ENCODE results near the gene LARP4B. TPM values are rescaled to one million over a fixed set of nuclear protein-coding genes. Genes with fewer than 3 reads are reported as not detected.

LARP4B gene
- total RNA-seq, 1 donor from 2014 or later: 31.1 TPM

DNA sequence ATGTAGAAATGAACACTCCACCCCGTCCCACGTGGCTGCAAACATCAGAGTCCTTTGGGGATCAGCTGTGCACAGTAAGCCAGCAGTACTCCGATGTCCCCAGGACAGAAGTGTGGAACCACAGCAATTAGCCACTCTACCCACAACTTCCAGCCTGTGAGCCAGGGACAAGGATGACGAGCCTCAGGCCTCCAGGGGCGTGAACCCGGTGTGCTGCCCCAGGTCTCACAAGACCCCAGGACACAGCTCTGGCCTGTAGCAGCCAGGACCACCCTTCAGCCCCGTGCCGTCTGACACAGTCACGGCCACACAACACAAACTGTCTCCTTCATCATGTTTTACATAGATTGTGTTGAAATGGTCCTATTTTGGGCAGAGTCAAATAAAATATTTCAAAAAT is 129.0 kb downstream of the LARP4B start:
- H3K4me3 ChIP-seq (ENCODE audit: low read depth, low read length): no peak overlapping the region
- H3K27me3 ChIP-seq (ENCODE audit: control insufficient read depth, insufficient read depth, low read length): no peaks in the 10 kb centered on the region
- FAIRE-seq: no peak
- DNase-seq (ENCODE audit: low read depth): no peak
- peaks cover 2% of the 10 kb centered on the region for H3K36me3 ChIP-seq (ENCODE audit: control insufficient read depth, insufficient read depth, low read length)
- TF ChIP-seq, protein P1, sequence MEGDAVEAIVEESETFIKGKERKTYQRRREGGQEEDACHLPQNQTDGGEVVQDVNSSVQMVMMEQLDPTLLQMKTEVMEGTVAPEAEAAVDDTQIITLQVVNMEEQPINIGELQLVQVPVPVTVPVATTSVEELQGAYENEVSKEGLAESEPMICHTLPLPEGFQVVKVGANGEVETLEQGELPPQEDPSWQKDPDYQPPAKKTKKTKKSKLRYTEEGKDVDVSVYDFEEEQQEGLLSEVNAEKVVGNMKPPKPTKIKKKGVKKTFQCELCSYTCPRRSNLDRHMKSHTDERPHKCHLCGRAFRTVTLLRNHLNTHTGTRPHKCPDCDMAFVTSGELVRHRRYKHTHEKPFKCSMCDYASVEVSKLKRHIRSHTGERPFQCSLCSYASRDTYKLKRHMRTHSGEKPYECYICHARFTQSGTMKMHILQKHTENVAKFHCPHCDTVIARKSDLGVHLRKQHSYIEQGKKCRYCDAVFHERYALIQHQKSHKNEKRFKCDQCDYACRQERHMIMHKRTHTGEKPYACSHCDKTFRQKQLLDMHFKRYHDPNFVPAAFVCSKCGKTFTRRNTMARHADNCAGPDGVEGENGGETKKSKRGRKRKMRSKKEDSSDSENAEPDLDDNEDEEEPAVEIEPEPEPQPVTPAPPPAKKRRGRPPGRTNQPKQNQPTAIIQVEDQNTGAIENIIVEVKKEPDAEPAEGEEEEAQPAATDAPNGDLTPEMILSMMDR (IDR thresholded peaks at IDR 0.05; ENCODE audit: insufficient read depth, low read length, severe bottlenecking): no peak

DNA sequence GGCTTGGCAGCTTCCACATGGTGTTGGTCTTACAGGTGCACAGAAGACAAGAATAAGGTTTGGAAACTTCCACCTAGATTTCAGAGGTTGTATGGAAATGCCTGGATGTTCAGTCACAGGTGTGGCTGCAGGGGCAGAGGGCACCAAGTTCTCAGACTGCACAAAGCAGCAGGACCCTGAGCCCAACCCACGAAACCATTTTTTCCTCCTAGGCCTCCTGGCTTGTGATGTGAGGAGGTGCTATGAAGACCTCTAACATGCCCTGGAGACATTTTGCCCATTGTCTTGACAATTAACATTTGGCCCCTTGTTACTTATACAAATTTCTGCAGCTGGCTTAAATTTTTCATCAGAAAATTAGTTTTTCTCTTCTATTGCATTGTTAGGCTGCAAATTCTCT is 134.3 kb downstream of the LARP4B start:
- Histone ChIP-seq H3K27me3 (ENCODE audit: control insufficient read depth, insufficient read depth, low read length) (no peaks in the 10 kb centered on the region), H3K4me3 (ENCODE audit: low read depth, low read length) (no peak overlapping the region), H3K36me3 (ENCODE audit: control insufficient read depth, insufficient read depth, low read length) (no peaks in the 10 kb centered on the region)
- FAIRE-seq: no peak
- TF ChIP-seq, protein P1 (IDR thresholded peaks at IDR 0.05; ENCODE audit: insufficient read depth, low read length, severe bottlenecking): no peak
- DNase-seq (ENCODE audit: low read depth): no peak

DNA sequence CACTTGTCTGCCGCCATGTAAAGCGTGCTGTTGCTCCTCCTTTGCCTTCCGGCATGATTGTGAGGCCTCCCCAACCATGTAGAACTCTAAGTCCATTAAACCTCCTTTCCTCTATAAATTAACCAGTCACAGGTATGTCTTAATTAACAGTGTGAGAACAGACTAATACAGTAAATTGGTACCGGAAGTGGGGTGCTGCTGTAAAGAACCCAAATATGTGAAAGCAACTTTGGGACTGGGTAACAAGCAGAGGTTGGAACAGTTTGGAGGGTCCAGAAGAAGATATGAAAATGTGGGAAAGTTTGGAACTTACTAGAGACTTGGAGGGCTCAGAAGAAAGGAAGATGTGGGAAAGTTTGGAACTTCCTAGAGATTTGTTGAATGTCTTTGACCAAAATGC is 135.3 kb downstream of the LARP4B start:
- no peaks in the 10 kb centered on the region for H3K36me3 ChIP-seq (ENCODE audit: control insufficient read depth, insufficient read depth, low read length)
- H3K27me3 ChIP-seq (ENCODE audit: control insufficient read depth, insufficient read depth, low read length): no peaks in the 10 kb centered on the region
- TF ChIP-seq, protein P1 (IDR thresholded peaks at IDR 0.05; ENCODE audit: insufficient read depth, low read length, severe bottlenecking): no peak
- DNase-seq (ENCODE audit: low read depth) (no peak), FAIRE-seq (no peak)
- H3K4me3 ChIP-seq (ENCODE audit: low read depth, low read length): no peak overlapping the region

DNA sequence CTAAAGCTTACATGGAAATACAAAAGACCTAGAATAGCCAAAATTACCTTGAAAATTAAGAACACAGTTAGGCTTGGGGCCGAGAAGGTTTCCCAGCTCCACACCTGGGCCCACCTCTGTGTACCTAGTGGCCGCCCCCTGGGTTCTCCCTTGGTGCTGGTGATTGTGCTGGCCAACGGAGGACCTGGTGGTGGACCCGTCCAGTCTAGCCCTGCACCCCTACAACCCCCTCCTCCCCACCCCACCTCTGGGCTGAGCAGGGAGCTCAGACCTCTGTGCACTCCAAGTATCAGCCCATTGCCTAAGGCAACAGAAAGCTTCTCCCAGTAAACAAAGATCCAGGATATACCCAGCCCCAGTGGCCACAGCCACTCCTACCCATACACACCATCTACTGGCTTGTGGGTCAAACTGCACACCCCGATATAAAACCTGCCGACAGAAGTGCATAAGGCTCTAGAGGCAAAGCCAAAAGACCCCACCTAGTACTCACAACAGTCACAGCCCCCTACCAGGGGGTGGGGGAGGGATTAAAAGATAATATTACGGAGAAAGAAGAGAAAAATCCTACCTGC is 137.0 kb downstream of the LARP4B start:
- TF ChIP-seq, protein P1 (IDR thresholded peaks at IDR 0.05; ENCODE audit: insufficient read depth, low read length, severe bottlenecking): no peak
- no peak overlapping the region for H3K4me3 ChIP-seq (ENCODE audit: low read depth, low read length)
- H3K36me3 ChIP-seq (ENCODE audit: control insufficient read depth, insufficient read depth, low read length): no peaks in the 10 kb centered on the region
- no peaks in the 10 kb centered on the region for H3K27me3 ChIP-seq (ENCODE audit: control insufficient read depth, insufficient read depth, low read length)
- FAIRE-seq (no peak), DNase-seq (ENCODE audit: low read depth) (no peak)

DNA sequence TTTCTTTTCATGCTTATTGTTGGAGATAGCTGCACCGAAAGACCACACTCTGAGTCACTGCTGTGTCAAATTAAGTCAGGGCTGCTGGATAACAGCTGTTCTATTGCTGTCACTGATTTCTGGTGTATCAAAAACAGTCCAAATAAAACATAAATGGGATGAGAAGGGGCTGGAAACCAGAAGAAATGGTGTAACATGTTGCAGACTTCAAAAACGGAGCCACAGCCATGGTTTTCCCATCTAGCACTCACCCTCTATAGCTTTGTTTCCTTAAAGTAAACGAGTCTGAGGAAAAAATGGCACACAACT is 138.8 kb downstream of the LARP4B start:
- H3K4me3 ChIP-seq (ENCODE audit: low read depth, low read length): no peak overlapping the region
- H3K36me3 ChIP-seq (ENCODE audit: control insufficient read depth, insufficient read depth, low read length): no peaks in the 10 kb centered on the region
- FAIRE-seq (peak; percentile 91), DNase-seq (ENCODE audit: low read depth) (no peak)
- no peaks in the 10 kb centered on the region for H3K27me3 ChIP-seq (ENCODE audit: control insufficient read depth, insufficient read depth, low read length)
- TF ChIP-seq, protein P1 (IDR thresholded peaks at IDR 0.05; ENCODE audit: insufficient read depth, low read length, severe bottlenecking): no peak

DNA sequence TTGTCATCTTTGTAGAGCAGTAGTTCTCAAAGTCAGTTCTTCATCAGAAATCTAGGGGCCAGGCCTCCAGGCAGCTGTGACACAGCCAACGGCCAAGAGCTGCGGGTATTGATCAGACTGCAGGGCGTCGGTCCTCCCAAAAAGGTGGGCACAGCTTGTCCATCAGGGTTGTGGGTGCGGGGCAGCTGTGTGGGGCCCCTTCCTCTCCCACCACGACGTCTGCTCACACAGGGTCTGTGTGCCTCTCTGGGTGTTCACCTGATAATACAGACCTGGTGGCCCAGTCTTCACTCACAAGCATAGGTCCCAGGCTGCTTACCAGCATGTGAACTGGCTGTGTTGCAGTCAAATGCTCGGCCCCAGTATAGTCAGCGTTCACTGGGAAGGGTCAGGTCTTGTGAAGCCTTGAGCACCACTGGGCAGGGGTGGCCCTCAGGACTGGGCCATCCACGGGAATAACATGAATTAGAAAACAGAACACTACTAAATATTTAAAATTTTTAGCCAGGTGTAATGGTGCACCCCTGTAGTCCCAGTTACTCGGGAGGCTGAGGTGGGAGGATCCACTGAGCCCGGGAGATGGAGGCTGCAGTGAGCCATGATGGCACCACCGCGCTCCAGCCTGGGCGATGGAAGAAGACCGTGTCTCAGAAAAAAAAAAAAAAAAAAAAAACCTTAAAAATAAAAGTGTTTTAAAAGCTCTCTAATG is 139.3 kb downstream of the LARP4B start:
- DNase-seq (ENCODE audit: low read depth) (no peak), FAIRE-seq (no peak)
- TF ChIP-seq, protein P1 (IDR thresholded peaks at IDR 0.05; ENCODE audit: insufficient read depth, low read length, severe bottlenecking): no peak
- H3K4me3 ChIP-seq (ENCODE audit: low read depth, low read length): no peak overlapping the region
- H3K27me3 ChIP-seq (ENCODE audit: control insufficient read depth, insufficient read depth, low read length): no peaks in the 10 kb centered on the region
- no peaks in the 10 kb centered on the region for H3K36me3 ChIP-seq (ENCODE audit: control insufficient read depth, insufficient read depth, low read length)
